PC-3 (cell line): ENCODE results near the gene KCTD16. TPM values are rescaled to one million over a fixed set of nuclear protein-coding genes. Genes with fewer than 3 reads are reported as not detected.

Experiments used
- ATAC-seq: fragments of 200-7000 bp; cut with Tn5 transposase; 2 replicates; pipeline ENCODE4 v1.9.1; 2020; ENCODE audit warnings: mild to moderate bottlenecking, moderate library complexity
- BruUV-seq: library from RNA; stranded (reverse); fragments of 400-500 nt; replicated peaks from 2 replicates; lab custom pipeline; 2021; lab: Mats Ljungman, UMichigan
- CTCF ChIA-PET: fragments of 300-600 bp; sonication (Branson Sonifier 250); formaldehyde crosslinking; loops from one replicate; lab custom pipeline; 2022; ENCODE audit warnings: antibody characterized with exemption; lab: Charles Lee
- POLR2A ChIA-PET: fragments of 300-600 bp; sonication (Branson Sonifier 250); formaldehyde crosslinking; loops from one replicate; lab custom pipeline; 2022; ENCODE audit warnings: antibody characterized with exemption; ENCODE audit not compliant: unreplicated experiment; lab: Charles Lee
- DNase-seq: peaks from one replicate; pipeline ENCODE4 v3.0.0-alpha.2; 2015
- H2AFZ ChIP-seq: fragments of 300-600 bp; sonication (generic); 2 replicates; pipeline ENCODE4 v1.6.0; 2016; ENCODE audit warnings: antibody characterized with exemption, low read length
- H3F3A ChIP-seq: fragments of 300-600 bp; sonication (generic); one replicate; pipeline ENCODE4 v1.6.0; 2017; ENCODE audit warnings: antibody characterized with exemption, low read length, control low read depth, mild to moderate bottlenecking; ENCODE audit not compliant: unreplicated experiment
- H3K27ac ChIP-seq: fragments of 300-600 bp; sonication (generic); 2 replicates; pipeline ENCODE4 v1.5.1; 2016; ENCODE audit warnings: mild to moderate bottlenecking, low read length
- H3K27me3 ChIP-seq: fragments of 300-600 bp; sonication (generic); 2 replicates; pipeline ENCODE4 v1.6.1; 2016; ENCODE audit warnings: low read length, mixed read lengths
- H3K36me3 ChIP-seq: fragments of 300-600 bp; sonication (generic); 2 replicates; pipeline ENCODE4 v1.6.1; 2016; ENCODE audit warnings: low read depth, mixed run types, low read length, mixed read lengths
- H3K4me1 ChIP-seq: fragments of 300-600 bp; sonication (generic); 2 replicates; pipeline ENCODE4 v1.5.1; 2016; ENCODE audit warnings: low read length; ENCODE audit not compliant: insufficient read depth
- H3K4me2 ChIP-seq: fragments of 300-600 bp; sonication (generic); 2 replicates; pipeline ENCODE4 v1.6.0; 2016; ENCODE audit warnings: low read length
- H3K4me3 ChIP-seq: fragments of 300-600 bp; sonication (generic); 2 replicates; pipeline ENCODE4 v1.5.1; 2016; ENCODE audit warnings: mild to moderate bottlenecking, low read length, mixed read lengths
- H3K79me2 ChIP-seq: fragments of 300-600 bp; sonication (generic); 2 replicates; pipeline ENCODE4 v1.6.1; 2017; ENCODE audit warnings: low read length, mixed read lengths
- H3K9ac ChIP-seq: fragments of 300-600 bp; sonication (generic); 2 replicates; pipeline ENCODE4 v1.6.0; 2016; ENCODE audit warnings: mild to moderate bottlenecking, low read length
- H3K9me2 ChIP-seq: fragments of 300-600 bp; sonication (generic); replicated peaks from 2 replicates; pipeline ENCODE4 v1.6.1; 2016; ENCODE audit warnings: mixed run types, low read length, mixed read lengths
- H3K9me3 ChIP-seq: fragments of 300-600 bp; sonication (generic); 2 replicates; pipeline ENCODE4 v1.6.1; 2016; ENCODE audit warnings: low read length, mixed read lengths
- H4K20me1 ChIP-seq: fragments of 300-600 bp; sonication (generic); 2 replicates; pipeline ENCODE4 v1.6.1; 2016; ENCODE audit warnings: low read length, mixed read lengths
- CTCF ChIP-seq: fragments of 300-600 bp; sonication (generic); conservative IDR thresholded peaks from 2 replicates; pipeline ENCODE4 v1.5.1; 2017; ENCODE audit warnings: antibody characterized with exemption, low read depth, mild to moderate bottlenecking, low read length
- EZH2 ChIP-seq: fragments of 300-600 bp; sonication (generic); IDR thresholded peaks from one replicate; pipeline ENCODE4 v1.6.1; 2017; ENCODE audit warnings: antibody characterized with exemption, mild to moderate bottlenecking, low read length; ENCODE audit not compliant: unreplicated experiment
- EZH2phosphoT487 ChIP-seq: fragments of 300-600 bp; sonication (generic); IDR thresholded peaks from 2 replicates; pipeline ENCODE4 v1.6.1; 2018; ENCODE audit warnings: mild to moderate bottlenecking, antibody characterized with exemption, low read length, borderline replicate concordance
- intact Hi-C: fragments of 100-400 bp; cut with micrococcal nuclease; formaldehyde crosslinking; loops from 2 replicates; pipeline ENCODE4 v1.9.0; 2023
- total RNA-seq: library from RNA; depleted of rRNA; stranded (reverse); fragments of >200 nt; gene quantifications from 2 replicates; pipeline ENCODE4 v1.2.3, GENCODE V29; 2014

The KCTD16 gene
- total RNA-seq, 1 experiment from 2014 or later = not detected

GRCh38 chr5:144173766-144174165 lies 3.1 kb downstream of the KCTD16 start:
- Histone ChIP-seq H3K4me1 (peaks cover 13% of the 10 kb centered on the region; the same call in 1 of the 2 replicates), H3K4me2 (no peak overlapping the region), H4K20me1 (no peaks in the 10 kb centered on the region), H3K9me2 (no peaks in the 10 kb centered on the region), H3F3A (no peaks in the 10 kb centered on the region), H3K4me3 (no peak overlapping the region), H2AFZ (no peak overlapping the region), H3K36me3 (no peaks in the 10 kb centered on the region), H3K79me2 (peaks cover 16% of the 10 kb centered on the region), H3K27me3 (no peaks in the 10 kb centered on the region), H3K9me3 (no peaks in the 10 kb centered on the region), H3K9ac (no peak overlapping the region), H3K27ac (no peak overlapping the region)
- no peak for DNase-seq
- CTCF ChIA-PET = no interaction called here
- BruUV-seq = no TSS peak
- intact Hi-C loops = no loop called here
- ATAC-seq = no peak
- TF ChIP-seq EZH2 = no peak
- no peak for TF ChIP-seq CTCF
- TF ChIP-seq EZH2phosphoT487 = no peak
- POLR2A ChIA-PET = no interaction called here

- no peaks in the 10 kb centered on the region for H3K79me2 ChIP-seq
- H3K4me3 ChIP-seq = no peak overlapping the region
- H3K27ac ChIP-seq = no peak overlapping the region
- no peak for ATAC-seq
- CTCF ChIA-PET = no interaction called here
- H2AFZ ChIP-seq = no peak overlapping the region
- H3K9me3 ChIP-seq = no peaks in the 10 kb centered on the region
- intact Hi-C loops = no loop called here
- TF ChIP-seq EZH2 = no peak
- no peak for TF ChIP-seq CTCF
- no peak for TF ChIP-seq EZH2phosphoT487
- H3K36me3 ChIP-seq = no peaks in the 10 kb centered on the region
- no TSS peak for BruUV-seq
- DNase-seq = no peak
- POLR2A ChIA-PET = no interaction called here
- no peaks in the 10 kb centered on the region for H4K20me1 ChIP-seq
- no peak overlapping the region for H3K9ac ChIP-seq
- no peak overlapping the region for H3K4me2 ChIP-seq
- no peaks in the 10 kb centered on the region for H3K9me2 ChIP-seq
- H3K27me3 ChIP-seq = no peaks in the 10 kb centered on the region
- H3F3A ChIP-seq = no peaks in the 10 kb centered on the region
- no peaks in the 10 kb centered on the region for H3K4me1 ChIP-seq
Measured at GRCh38 chr5:144177548-144177947, 6.9 kb downstream of the KCTD16 start.

- Histone ChIP-seq H3K4me1 (no peaks in the 10 kb centered on the region), H3F3A (no peaks in the 10 kb centered on the region), H3K27me3 (no peaks in the 10 kb centered on the region), H2AFZ (no peak overlapping the region), H3K4me2 (no peak overlapping the region), H3K4me3 (no peak overlapping the region), H3K9me2 (no peaks in the 10 kb centered on the region), H3K9ac (no peak overlapping the region), H3K27ac (no peak overlapping the region), H3K9me3 (no peaks in the 10 kb centered on the region), H3K79me2 (no peaks in the 10 kb centered on the region), H3K36me3 (no peaks in the 10 kb centered on the region), H4K20me1 (no peaks in the 10 kb centered on the region)
- intact Hi-C loops = no loop called here
- no peak for TF ChIP-seq EZH2
- TF ChIP-seq CTCF = no peak
- TF ChIP-seq EZH2phosphoT487 = no peak
- ATAC-seq (no peak), DNase-seq (no peak)
- BruUV-seq = no TSS peak
- ChIA-PET CTCF (interaction anchor here (0.5 kb wide), 1 partner anchor 1148 kb away, joined by 7 read pairs; no protein-coding TSS in a partner anchor), POLR2A (no interaction called here)
Measured at GRCh38 chr5:144179226-144179625, 8.6 kb downstream of the KCTD16 start.
